Measurements from ENCODE around the gene CACNA1B. TPM values are rescaled to one million over a fixed set of nuclear protein-coding genes. Genes with fewer than 3 reads are reported as not detected.

CACNA1B gene
- total RNA-seq (2022; extraction: Qiagen RNA extraction; ENCODE audit: low read depth), result 0.02 to 0.07 TPM (median 0.05 TPM) in 4 of 5 replicates, not detected in the other

GRCh38 chr9:137877506-137878122 lies at the start of gene CACNA1B:
TSS of gene CACNA1B (plus strand) at chr9:137877782. CDS start at chr9:137877934, 152 bp downstream.

